HG03139 (cell line): ENCODE data around the gene PCDH17.

Experiments used
- ATAC-seq: cut with Tn5 transposase; IDR thresholded peaks from one replicate; pipeline ENCODE4 v1.9.1; 2021; ENCODE audit not compliant: unreplicated experiment

Gene PCDH17, protein sequence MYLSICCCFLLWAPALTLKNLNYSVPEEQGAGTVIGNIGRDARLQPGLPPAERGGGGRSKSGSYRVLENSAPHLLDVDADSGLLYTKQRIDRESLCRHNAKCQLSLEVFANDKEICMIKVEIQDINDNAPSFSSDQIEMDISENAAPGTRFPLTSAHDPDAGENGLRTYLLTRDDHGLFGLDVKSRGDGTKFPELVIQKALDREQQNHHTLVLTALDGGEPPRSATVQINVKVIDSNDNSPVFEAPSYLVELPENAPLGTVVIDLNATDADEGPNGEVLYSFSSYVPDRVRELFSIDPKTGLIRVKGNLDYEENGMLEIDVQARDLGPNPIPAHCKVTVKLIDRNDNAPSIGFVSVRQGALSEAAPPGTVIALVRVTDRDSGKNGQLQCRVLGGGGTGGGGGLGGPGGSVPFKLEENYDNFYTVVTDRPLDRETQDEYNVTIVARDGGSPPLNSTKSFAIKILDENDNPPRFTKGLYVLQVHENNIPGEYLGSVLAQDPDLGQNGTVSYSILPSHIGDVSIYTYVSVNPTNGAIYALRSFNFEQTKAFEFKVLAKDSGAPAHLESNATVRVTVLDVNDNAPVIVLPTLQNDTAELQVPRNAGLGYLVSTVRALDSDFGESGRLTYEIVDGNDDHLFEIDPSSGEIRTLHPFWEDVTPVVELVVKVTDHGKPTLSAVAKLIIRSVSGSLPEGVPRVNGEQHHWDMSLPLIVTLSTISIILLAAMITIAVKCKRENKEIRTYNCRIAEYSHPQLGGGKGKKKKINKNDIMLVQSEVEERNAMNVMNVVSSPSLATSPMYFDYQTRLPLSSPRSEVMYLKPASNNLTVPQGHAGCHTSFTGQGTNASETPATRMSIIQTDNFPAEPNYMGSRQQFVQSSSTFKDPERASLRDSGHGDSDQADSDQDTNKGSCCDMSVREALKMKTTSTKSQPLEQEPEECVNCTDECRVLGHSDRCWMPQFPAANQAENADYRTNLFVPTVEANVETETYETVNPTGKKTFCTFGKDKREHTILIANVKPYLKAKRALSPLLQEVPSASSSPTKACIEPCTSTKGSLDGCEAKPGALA (N-terminal part only)

DNA sequence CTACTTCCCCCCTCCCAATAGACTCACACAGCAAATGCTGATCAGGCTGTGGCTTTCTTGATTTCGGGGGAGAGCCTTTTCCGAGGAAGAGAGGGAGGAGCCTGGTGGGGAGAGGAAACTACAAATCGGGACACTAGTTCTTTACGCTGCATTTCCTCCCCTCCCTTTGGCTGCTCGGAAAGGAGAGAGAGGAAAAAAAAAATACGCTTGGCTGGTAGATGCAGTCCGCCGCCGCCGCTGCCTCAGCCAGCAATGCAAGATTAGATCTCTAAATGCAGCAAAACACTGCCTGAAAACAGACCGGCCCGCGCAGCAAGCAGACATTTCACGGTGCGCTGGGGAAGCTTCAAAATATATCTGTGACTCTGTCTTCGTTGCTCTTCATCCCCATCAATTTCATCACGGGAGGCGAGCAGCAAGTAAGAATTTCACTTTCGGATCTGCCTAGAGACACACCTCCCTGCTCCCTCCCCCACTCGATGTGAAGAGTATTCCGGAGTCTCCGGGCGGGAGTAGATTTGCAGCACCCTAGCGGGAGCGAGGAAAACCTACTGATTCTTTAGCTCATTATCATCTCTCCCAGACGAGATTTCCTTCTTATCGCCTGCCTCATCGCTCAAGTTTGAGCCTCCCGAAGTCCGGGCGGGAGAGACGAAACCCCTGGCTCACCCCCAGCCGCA lies at the start of gene PCDH17:
TSS of gene PCDH17 (plus strand) at position 149 of the 680 bp plus-strand sequence. CDS start 803 bp downstream, outside the sequence.
- no peak for ATAC-seq

DNA sequence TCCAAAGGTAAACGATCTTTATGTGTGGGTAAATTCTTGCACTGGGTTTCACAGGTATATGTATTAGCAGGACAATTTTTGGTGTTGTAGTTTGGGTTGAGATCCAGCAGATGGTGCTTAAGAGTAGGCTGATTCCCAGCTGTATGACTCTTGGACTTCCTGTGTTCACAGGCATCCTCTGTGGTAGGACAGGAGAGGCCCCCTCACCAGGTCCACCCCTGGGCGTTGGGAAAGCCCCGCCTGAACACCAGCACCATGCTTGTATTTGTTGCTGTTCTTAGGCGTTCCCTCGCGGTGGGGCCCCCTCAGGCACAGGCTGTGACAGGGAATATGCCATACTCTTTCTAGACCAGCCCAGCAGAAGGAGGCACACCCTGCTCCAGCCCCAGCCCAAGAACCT lies 49.5 kb upstream of the PCDH17 start:
- no peak for ATAC-seq

DNA sequence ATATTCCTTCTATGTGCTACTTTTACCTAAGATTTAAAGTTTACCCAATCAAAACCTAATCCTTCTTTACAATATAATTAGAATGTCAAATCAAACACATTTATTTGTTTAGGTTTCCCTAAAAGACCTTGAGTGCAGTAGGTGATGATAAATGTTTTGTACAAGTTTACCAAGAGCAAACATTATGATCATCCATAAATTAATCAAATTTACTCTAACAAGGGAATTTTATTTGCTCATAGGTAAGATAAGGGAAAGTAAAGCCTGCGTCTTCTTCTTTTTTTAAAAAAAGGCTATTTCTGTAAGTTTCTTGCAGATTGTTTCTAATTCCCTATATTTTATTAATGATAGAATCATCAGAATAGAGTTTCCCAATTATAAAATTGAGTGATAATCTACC lies 48.0 kb upstream of the PCDH17 start:
- ATAC-seq: no peak

DNA sequence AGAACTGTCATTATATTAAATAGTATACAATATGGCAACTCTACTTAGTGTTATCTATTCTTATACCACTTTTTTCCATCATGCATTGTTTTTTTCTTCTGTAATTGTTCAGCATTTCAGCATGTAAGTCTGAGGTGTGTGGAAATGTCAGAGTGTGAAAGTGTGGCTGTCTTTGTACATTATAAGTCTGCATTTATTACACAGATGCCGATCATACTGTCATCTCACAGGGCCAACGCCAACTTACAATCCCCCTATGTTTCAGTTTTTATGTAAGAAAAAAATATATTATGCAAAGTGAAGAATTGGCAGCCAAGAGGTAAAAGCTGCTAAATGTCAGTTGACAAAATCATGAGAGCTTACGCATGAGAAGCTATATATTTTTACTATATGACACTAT lies 42.9 kb upstream of the PCDH17 start:
- no peak for ATAC-seq

DNA sequence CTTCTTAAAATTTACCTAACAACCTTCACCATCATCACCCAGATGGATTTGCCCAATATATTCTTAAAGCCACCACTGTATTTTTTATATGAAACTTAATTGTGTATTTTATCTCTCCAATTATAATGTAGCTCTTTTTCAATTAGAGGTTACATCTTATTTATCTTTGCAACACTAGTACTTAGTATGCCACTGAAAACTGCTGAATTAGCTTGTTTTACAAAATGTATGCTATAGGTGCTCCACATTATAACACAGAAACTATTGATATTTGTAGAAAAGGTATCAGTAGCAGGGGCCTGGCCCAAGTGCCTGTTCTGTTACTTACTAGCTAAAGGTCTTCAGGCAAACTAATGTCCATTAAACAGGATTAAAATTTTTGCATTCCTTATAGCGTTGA lies 35.8 kb upstream of the PCDH17 start:
- no peak for ATAC-seq

DNA sequence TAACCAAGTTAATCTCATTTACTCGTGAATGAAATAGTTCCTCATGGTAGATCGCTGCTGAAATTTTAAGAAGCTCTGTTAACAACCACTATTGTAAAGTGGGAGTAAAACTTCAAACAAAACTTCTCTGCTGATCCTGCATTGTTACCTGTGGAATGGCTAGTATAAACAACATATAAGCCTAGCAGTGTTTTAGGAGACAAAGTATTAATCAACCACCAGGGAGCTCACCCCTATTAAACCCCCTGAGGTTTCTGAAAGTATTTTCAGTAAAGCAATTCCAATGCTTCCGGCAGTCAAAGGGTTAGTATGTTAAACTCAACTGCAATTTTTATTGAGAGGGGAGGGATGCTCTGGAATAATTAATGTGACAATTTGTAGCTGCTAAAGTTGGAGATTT lies 30.0 kb upstream of the PCDH17 start:
- no peak for ATAC-seq

DNA sequence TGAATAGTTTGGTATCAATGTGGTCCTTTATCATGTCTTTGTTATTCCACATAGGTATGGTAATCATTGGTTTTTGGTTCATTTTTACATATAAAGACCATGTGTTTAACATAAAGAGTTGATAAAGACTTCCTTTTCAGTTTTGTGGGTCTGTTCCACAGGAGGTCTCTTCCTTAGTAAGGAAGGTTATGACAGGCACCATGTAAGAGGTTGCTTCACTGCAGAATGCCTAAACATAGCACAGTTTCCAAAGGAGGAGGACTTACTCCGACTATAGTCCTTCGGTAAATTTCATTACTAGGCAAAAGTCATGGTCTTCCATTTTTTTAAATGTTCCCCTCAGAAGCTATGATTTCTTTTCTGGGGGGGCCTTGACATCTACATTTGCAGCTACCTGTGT lies 27.1 kb upstream of the PCDH17 start:
- no peak for ATAC-seq

DNA sequence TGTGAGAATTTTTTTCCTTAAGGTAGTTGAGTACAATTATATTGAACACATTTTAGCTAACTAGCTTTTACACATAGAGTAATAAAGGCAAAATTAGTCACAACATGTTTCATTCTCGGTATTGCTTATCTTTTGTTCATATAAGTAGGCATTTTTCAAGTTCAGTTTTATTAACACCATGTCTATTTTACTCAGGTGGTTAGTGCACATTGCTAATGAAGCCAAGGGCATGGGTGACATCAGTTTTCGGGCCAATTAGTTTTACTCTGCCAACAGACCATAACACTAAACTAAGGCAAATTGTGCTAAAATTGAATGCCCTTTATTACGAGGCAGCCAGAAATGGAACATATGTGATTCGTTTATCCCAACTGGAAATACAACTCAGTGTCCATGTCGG lies 19.6 kb upstream of the PCDH17 start:
- no peak for ATAC-seq

DNA sequence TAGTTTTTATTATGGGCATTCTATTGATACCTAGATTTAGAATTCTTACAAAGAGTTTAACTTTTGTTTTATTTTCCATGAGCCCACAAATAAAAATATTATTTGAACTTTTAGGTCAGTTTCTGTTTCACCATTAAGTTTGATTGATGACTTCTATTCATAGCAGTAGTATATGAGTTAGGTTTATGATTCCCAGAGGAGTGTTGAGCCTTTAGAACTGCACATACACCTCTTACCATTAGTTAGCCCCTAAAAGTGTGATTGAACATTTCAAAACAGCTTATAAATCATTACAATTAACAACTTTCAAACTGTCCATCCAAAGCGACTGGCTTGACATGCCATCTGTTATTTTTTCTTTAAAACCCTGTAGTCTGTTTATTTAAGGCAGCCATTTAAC lies 19.0 kb upstream of the PCDH17 start:
- ATAC-seq: no peak

DNA sequence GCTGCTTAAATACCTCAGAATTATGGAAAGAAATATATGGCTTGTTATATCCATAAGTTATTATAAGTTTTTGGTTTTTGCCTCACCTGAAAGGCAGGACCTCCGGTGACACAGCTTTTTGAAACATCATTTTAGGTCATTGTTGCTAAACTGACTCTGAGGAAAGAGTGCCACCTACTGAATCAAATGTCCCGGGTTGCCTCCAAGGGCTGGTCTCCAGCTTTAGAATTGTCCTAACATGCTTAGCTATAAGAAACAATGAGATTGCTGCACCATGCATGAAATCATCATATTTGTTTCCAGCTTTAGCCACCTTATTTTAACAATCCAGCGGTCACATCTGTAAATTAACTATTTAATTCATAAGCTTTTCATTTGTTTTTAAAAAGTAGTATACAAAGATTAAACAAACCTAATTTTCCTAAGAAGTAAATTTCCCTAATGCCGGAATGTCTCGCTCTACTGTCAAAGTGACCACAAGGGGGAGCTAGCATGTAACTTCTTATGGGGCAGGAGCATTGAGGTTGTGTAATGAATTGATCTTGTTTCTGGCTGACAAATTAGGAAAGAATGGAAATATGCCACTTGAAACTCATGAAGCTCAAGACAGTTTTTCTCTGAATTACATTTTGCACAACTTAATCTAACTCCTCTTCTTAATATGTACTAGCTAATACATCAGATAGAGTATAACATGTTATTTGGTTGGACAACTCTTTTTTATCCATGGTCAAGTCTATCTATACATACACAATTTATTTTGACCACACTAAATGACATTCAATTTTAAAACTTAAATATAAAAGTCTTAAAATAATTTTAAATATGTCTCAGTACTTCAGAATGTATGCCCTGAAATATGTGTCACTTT lies 6.7 kb upstream of the PCDH17 start:
- no peak for ATAC-seq

DNA sequence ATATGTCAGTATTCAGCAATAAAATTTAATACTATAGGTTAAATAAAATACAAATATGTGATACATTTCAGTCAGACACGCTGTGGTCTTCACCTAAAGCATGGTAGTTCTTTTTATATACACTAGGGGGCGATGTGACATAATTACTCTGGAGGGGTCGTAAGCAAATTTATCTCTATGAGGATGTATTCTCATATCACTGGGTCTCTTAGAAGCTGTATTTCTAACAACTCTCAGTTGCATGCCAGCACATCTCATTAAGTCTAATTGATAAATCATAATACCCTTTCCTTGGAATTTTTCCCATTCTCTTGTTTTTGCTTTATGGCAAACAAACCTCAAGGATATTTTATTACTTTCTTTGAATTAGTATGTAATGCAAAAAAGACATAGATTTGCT lies 3.9 kb upstream of the PCDH17 start:
- no peak for ATAC-seq

DNA sequence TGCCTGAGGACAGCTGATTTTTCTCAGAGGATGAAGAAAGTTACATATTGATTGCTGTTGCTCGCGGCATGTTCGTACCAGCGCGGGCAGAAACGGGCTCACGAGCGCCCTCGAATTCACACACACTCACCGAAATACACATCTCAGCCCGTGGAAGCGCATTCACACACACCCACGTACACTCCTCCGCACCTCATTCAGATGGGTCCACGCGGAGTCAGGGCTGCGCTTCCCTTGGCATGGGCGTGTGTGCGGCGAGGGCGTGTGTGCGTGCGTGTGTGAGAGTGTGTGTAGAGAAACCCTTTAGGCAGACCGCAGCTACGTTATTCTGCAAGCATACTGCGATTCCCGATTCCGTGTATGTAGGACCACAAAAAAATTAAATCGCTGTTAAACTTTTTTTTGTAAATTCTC lies 2.1 kb upstream of the PCDH17 start:
- ATAC-seq: no peak

DNA sequence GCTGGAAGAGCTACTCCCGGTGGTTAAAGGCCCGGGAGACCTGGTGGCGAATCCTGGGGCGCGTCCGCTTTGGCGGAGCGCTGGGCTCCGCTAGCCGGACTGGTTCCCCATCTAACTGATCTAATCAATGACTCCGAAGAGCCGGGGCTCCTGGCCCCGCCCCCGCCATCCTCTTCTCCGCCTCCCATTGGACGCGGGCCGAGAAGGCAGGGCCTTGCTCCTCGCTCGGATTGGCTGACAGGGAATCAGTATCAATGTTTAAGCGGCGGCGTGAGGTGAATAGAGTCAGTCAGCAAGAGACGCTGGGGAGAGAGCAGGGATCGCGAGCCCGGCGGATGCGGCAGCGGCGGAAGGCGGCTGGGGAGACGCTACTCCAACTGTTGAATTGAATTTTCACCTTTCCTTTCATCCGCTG lies 1.7 kb upstream of the PCDH17 start:
- ATAC-seq: no peak

DNA sequence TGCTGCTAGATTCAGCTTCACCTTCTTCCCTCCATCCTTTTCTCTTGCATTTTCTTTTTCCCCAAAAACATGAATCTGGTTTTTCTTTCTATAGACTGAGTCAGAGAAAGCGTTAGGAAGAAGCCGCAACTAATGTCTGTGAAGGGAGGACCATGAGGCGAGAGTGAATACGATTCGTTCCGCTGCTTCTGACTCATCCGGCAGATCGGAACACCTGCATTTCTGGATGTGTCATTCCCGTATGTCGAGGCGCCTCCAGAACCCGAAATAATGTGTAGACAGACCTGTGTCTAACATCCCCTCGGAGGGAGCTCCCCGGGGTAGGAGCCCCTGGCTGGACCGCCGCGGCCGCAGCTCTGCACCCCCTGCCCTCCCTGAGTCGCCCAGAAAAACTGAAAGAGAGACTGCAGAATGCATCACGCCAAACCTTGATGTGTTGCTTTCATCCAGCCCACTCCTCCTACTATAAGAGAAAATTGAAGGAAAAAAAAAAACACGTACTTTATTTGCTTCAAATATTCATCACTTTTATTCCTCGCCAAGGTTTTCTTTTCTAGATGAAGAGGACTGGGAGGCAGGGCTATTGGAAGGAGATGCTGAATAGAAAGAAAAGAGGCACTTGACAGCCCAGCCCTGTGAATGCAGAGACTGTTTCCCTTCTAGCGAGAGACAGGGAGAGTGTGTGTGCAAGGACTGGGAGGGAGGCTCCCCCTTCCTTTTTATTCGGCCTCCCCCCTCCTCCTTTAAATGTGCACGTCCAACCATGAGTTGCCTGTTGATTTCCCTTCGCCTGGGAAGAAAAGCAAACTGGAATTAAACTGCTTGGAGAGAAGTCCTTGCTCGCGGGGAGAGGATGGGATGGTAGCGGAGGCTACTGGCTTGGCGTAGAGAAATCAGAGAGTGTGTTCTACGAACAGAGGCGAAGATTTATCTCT lies 616 bp upstream of the PCDH17 start:
- no peak for ATAC-seq

DNA sequence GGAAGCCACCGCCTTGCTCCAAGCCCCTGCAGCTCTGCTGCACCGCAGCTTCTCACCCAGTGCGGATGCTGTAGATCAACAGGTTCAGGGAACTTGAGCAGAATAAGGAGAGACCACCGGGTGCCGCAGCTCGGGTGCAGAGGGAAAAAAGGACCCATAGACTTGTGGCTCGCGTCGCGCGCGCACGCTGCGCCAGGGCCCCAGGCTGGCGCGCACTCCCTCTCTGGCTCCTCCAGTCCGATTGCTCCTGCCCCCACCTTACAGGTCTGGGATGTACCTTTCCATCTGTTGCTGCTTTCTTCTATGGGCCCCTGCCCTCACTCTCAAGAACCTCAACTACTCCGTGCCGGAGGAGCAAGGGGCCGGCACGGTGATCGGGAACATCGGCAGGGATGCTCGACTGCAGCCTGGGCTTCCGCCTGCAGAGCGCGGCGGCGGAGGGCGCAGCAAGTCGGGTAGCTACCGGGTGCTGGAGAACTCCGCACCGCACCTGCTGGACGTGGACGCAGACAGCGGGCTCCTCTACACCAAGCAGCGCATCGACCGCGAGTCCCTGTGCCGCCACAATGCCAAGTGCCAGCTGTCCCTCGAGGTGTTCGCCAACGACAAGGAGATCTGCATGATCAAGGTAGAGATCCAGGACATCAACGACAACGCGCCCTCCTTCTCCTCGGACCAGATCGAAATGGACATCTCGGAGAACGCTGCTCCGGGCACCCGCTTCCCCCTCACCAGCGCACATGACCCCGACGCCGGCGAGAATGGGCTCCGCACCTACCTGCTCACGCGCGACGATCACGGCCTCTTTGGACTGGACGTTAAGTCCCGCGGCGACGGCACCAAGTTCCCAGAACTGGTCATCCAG lies 964 bp downstream of the PCDH17 start:
- no peak for ATAC-seq

DNA sequence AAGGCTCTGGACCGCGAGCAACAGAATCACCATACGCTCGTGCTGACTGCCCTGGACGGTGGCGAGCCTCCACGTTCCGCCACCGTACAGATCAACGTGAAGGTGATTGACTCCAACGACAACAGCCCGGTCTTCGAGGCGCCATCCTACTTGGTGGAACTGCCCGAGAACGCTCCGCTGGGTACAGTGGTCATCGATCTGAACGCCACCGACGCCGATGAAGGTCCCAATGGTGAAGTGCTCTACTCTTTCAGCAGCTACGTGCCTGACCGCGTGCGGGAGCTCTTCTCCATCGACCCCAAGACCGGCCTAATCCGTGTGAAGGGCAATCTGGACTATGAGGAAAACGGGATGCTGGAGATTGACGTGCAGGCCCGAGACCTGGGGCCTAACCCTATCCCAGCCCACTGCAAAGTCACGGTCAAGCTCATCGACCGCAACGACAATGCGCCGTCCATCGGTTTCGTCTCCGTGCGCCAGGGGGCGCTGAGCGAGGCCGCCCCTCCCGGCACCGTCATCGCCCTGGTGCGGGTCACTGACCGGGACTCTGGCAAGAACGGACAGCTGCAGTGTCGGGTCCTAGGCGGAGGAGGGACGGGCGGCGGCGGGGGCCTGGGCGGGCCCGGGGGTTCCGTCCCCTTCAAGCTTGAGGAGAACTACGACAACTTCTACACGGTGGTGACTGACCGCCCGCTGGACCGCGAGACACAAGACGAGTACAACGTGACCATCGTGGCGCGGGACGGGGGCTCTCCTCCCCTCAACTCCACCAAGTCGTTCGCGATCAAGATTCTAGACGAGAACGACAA lies 1.8 kb downstream of the PCDH17 start:
- ATAC-seq: no peak
